Activated CD8-positive, alpha-beta T cell treated with anti-CD3 and anti-CD28 coated beads for 36 hours (primary cell): Measurements from ENCODE around the gene POU6F1. TPM values are rescaled to one million over a fixed set of nuclear protein-coding genes. Genes with fewer than 3 reads are reported as not detected.
A peak's percentile ranks its signal among the peaks of the same experiment; 100 is the strongest.

Source experiments
- ATAC-seq: fragments of 200-7000 bp; cut with Tn5 transposase; one replicate; pipeline ENCODE4 v1.10.0; 2021; ENCODE audit warnings: mild to moderate bottlenecking, moderate library complexity
- CTCF ChIA-PET: fragments of 350-600 bp; sonication (Branson Sonifier 250); formaldehyde crosslinking; loops from one replicate; lab custom pipeline; 2021; ENCODE audit warnings: antibody characterized with exemption; lab: Charles Lee
- POLR2A ChIA-PET: fragments of 350-600 bp; sonication (Branson Sonifier 250); formaldehyde crosslinking; loops from one replicate; lab custom pipeline; 2021; ENCODE audit warnings: antibody characterized with exemption; lab: Charles Lee
- DNase-seq: peaks from one replicate; pipeline ENCODE4 v3.0.0-alpha.2; 2020
- H3K27ac Mint-ChIP-seq: one replicate; pipeline ENCODE4 v1.8.0; 2021; ENCODE audit warnings: mild to moderate bottlenecking, mixed read lengths
- H3K27me3 Mint-ChIP-seq: one replicate; pipeline ENCODE4 v1.8.0; 2021; ENCODE audit warnings: mixed read lengths
- H3K36me3 Mint-ChIP-seq: one replicate; pipeline ENCODE4 v1.8.0; 2021; ENCODE audit warnings: low read depth, mixed read lengths
- H3K4me1 Mint-ChIP-seq: one replicate; pipeline ENCODE4 v1.8.0; 2021; ENCODE audit warnings: low read depth, mixed read lengths
- H3K4me3 Mint-ChIP-seq: one replicate; pipeline ENCODE4 v1.8.0; 2021; ENCODE audit warnings: mild to moderate bottlenecking, moderate library complexity, mixed read lengths
- H3K9me3 Mint-ChIP-seq: one replicate; pipeline ENCODE4 v1.8.0; 2021; ENCODE audit warnings: mixed read lengths
- intact Hi-C: fragments of 100-400 bp; cut with micrococcal nuclease; formaldehyde crosslinking; loops from one replicate; pipeline ENCODE4 v1.10.0; 2022
- total RNA-seq, 2 experiments: library from RNA; stranded (reverse); gene quantifications; one replicate each; pipeline ENCODE4 v1.2.3, GENCODE V29; 2021
- TF ChIP-seq, protein P1 (sequence below): fragments of 200-600 bp; IDR thresholded peaks from one replicate; pipeline ENCODE4 v1.8.0; 2022; ENCODE audit warnings: antibody characterized with exemption, mild to moderate bottlenecking

The POU6F1 gene
- total RNA-seq, 2 experiments from 2014 or later: 5.8 to 7.3 TPM

DNA sequence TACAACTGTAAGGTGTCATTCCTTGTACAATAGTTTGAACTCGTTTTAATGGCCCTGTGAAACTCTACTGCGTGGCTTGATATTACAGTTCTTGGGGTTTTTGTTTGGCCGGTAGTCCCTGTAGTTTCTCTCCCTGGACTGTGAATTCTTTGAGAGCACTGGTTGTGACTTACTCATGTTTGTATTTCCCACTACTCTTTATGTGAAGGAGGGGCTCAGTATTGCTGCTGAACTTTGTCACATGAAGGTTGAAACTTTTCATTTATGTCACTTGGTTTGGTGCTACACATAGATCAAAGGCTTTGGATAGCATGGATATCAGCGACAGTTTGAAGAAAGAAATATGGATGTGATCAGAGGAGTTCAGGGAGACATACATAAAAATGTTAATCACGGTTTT, 1.5 kb upstream of the POU6F1 start:
- Mint-ChIP-seq H3K4me1 (peaks cover 15% of the 10 kb centered on the region), H3K27me3 (no peaks in the 10 kb centered on the region), H3K4me3 (peak overlapping the region; percentile 84), H3K27ac (peak overlapping the region; percentile 40), H3K36me3 (peaks cover 1% of the 10 kb centered on the region), H3K9me3 (no peaks in the 10 kb centered on the region)
- TF ChIP-seq, protein P1, sequence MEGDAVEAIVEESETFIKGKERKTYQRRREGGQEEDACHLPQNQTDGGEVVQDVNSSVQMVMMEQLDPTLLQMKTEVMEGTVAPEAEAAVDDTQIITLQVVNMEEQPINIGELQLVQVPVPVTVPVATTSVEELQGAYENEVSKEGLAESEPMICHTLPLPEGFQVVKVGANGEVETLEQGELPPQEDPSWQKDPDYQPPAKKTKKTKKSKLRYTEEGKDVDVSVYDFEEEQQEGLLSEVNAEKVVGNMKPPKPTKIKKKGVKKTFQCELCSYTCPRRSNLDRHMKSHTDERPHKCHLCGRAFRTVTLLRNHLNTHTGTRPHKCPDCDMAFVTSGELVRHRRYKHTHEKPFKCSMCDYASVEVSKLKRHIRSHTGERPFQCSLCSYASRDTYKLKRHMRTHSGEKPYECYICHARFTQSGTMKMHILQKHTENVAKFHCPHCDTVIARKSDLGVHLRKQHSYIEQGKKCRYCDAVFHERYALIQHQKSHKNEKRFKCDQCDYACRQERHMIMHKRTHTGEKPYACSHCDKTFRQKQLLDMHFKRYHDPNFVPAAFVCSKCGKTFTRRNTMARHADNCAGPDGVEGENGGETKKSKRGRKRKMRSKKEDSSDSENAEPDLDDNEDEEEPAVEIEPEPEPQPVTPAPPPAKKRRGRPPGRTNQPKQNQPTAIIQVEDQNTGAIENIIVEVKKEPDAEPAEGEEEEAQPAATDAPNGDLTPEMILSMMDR: no peak
- POLR2A ChIA-PET: interaction anchor here (1.6 to 2.4 kb wide), 4 partner anchors 11 to 50 kb away, joined by 5 to 24 read pairs (median 8); partner anchors contain the start of genes DAZAP2 and TFCP2
- no peak for DNase-seq
- intact Hi-C loops: no loop called here
- CTCF ChIA-PET: interaction anchor here (1.6 kb wide), 1 partner anchor 19 kb away, joined by 7 read pairs; the partner anchor contains the start of gene DAZAP2
- no peak for ATAC-seq

DNA sequence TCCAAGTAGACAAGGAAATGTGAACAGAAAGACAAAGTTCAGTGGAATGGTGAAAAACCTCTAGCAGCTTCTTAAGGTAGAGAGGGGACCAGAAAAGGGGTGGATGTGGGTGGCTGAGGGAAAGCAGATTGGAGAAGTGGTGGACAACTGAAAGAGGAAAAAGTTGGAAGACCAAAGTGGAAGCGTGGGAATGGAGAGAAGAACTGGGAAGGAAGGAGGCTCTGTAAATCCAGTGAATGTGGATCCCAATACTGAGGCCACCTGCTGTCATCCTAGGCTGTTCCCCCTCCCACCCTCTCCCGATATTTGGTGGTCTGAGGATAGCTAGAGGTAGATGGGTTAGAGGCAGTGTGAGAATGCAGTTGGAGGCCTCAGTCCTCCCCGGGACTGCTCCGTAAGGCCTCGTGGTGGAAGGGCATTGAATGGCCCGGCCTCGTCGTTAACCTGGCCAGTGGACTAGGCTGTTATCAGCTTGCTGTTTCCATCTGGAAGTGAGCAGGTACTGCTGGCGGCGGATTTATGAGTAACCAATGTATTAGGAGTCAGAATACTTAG, 822 bp upstream of the POU6F1 start:
- Mint-ChIP-seq H3K36me3 (peaks cover 1% of the 10 kb centered on the region), H3K27ac (peak overlapping the region; percentile 90), H3K4me3 (peak overlapping the region; percentile 84), H3K4me1 (peaks cover 15% of the 10 kb centered on the region), H3K27me3 (no peaks in the 10 kb centered on the region), H3K9me3 (no peaks in the 10 kb centered on the region)
- DNase-seq (peak; percentile 8), ATAC-seq (no peak)
- TF ChIP-seq, protein P1: no peak
- intact Hi-C loops: no loop called here
- ChIA-PET POLR2A (interaction anchor here (0.6 to 2.4 kb wide), 12 partner anchors 8 to 1454 kb away, joined by 3 to 24 read pairs (median 5); partner anchors contain the start of genes DAZAP2, LETMD1 and TFCP2), CTCF (interaction anchor here (0.6 to 1.9 kb wide), 8 partner anchors 11 to 174 kb away, joined by 3 to 9 read pairs (median 4); partner anchors contain the start of gene DAZAP2)

DNA sequence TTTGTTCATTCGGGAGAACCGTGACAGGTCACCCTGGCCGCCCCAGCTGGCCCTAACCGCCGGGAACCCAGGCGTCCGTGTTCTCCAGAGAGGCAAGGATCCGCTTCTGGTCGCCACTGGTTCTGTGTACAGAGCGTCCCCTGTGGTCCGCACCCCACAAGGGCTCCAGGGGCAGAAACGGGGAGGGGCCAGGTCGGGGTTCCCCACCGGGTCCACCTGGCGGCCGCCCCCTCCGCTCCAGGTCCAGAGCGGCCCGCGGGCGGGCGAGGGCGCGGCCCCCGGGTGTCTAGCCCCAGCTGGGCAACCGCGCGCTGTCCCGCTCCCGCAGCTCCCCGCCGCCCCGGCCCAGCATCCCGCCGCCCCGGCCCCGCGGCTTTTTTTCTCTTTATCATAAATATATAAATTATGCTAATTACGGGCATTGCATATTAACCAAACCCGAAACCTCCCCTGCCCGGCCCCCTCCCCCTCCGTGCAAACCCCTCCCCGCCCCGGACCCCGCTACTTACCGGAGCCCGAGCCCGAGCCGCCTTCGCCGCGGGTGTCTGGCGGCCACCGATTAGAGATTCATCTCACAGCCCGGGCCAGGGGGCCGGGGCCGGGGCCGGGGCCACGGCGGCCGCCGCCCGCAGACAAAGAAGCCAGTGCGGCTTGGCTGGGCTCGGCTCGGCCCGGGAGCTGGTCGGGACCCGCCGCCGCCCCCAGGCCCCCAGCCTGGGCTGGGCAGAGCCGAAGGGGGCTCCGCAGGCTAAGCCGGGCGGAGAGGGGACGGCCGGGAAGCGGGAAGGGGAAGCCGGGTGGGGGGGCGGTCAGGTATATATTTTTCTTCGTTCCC, 512 bp downstream of the POU6F1 start:
- ChIA-PET CTCF (interaction anchor here (0.8 to 1.9 kb wide), 10 partner anchors 18 to 196 kb away, joined by 3 to 9 read pairs (median 3); partner anchors contain the start of gene DAZAP2), POLR2A (interaction anchor here (0.5 to 2.4 kb wide), 14 partner anchors 9 to 989 kb away, joined by 3 to 24 read pairs (median 4); partner anchors contain the start of genes DAZAP2, LETMD1 and TFCP2)
- DNase-seq: peak; percentile 57
- TF ChIP-seq, protein P1: no peak
- Mint-ChIP-seq H3K4me1 (peaks cover 15% of the 10 kb centered on the region), H3K36me3 (peaks cover 1% of the 10 kb centered on the region), H3K27ac (peak overlapping the region; percentile 90), H3K4me3 (peak overlapping the region; percentile 84), H3K27me3 (no peaks in the 10 kb centered on the region), H3K9me3 (no peaks in the 10 kb centered on the region)
- peak; percentile 43 for ATAC-seq
- intact Hi-C loops: no loop called here

DNA sequence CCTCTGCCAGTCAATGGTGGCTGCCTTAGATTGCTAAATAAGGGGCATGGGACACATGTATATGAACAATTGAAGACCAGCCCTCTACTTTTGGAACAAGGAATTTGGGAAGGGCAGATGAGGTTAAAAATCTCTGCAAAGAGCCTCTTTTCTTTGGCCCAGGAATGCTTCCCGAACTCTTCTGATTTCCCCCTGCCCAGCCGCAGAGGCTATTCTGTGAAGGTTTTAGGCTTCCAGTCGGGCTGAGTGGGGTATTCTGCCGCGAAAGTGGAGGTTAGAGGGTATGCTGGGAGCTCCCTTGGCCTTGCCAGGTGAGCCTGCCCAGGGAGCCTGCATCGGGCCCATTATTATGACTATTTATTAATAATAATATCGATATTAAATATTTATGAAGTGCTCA, 1.2 kb downstream of the POU6F1 start:
- TF ChIP-seq, protein P1: no peak
- DNase-seq (no peak), ATAC-seq (no peak)
- Mint-ChIP-seq H3K36me3 (peaks cover 1% of the 10 kb centered on the region), H3K27me3 (no peaks in the 10 kb centered on the region), H3K4me3 (peak overlapping the region; percentile 48), H3K9me3 (no peaks in the 10 kb centered on the region), H3K27ac (peak overlapping the region; percentile 12), H3K4me1 (peaks cover 15% of the 10 kb centered on the region)
- CTCF ChIA-PET: interaction anchor here (1.0 to 1.5 kb wide), 4 partner anchors 17 to 42 kb away, joined by 3 to 4 read pairs (median 3); partner anchors contain the start of gene DAZAP2
- POLR2A ChIA-PET: interaction anchor here (0.8 kb wide), 1 partner anchor 168 kb away, joined by 4 read pairs; no protein-coding TSS in a partner anchor
- intact Hi-C loops: no loop called here
